Ishikawa (cell line): Measurements from ENCODE around the gene ACBD5.

Source experiments
- CEBPB ChIP-seq: IDR thresholded peaks from 2 replicates; pipeline ENCODE4 v1.6.1; 2012
- CREB1 ChIP-seq: IDR thresholded peaks from 2 replicates; pipeline ENCODE4 v1.6.1; 2012; ENCODE audit warnings: low read depth
- EGR1 ChIP-seq: IDR thresholded peaks from 2 replicates; pipeline ENCODE4 v1.6.1; 2012
- EP300 ChIP-seq: IDR thresholded peaks from 2 replicates; pipeline ENCODE4 v1.6.1; 2012; ENCODE audit warnings: borderline replicate concordance
- FOXM1 ChIP-seq: IDR thresholded peaks from 2 replicates; pipeline ENCODE4 v1.6.1; 2012; ENCODE audit warnings: low read depth, borderline replicate concordance
- MAX ChIP-seq: IDR thresholded peaks from 2 replicates; pipeline ENCODE4 v1.6.1; 2012
- NFIC ChIP-seq: IDR thresholded peaks from 2 replicates; pipeline ENCODE4 v1.6.1; 2012
- RAD21 ChIP-seq: IDR thresholded peaks from 2 replicates; pipeline ENCODE4 v1.6.1; 2012; ENCODE audit warnings: low read depth
- REST ChIP-seq: IDR thresholded peaks from 2 replicates; pipeline ENCODE4 v1.6.1; 2012; ENCODE audit warnings: low read depth, mild to moderate bottlenecking
- TAF1 ChIP-seq: IDR thresholded peaks from 2 replicates; pipeline ENCODE4 v1.6.1; 2012; ENCODE audit warnings: low read depth, mild to moderate bottlenecking
- TCF12 ChIP-seq: IDR thresholded peaks from 2 replicates; pipeline ENCODE4 v1.6.1; 2012; ENCODE audit warnings: low read depth
- TEAD4 ChIP-seq: IDR thresholded peaks from 2 replicates; pipeline ENCODE4 v1.6.1; 2012
- USF1 ChIP-seq: IDR thresholded peaks from 2 replicates; pipeline ENCODE4 v1.6.1; 2012
- YY1 ChIP-seq: IDR thresholded peaks from 2 replicates; pipeline ENCODE4 v1.6.1; 2012; ENCODE audit warnings: low read depth
- ZBTB7A ChIP-seq: IDR thresholded peaks from 2 replicates; pipeline ENCODE4 v1.6.1; 2012; ENCODE audit warnings: low read depth

The ACBD5 gene

GRCh38 chr10:27240212-27241009 lies at the start of gene ACBD5:
Gene ACBD5 (minus strand): TSS chr10:27240797. CDS start chr10:27240688, 109 bp downstream.
- TF ChIP-seq YY1 (peak; percentile 83), EGR1 (no peak), RAD21 (no peak), EP300 (no peak), REST (no peak), USF1 (0 out of 2 replicates have a peak, but pooled peaks have one; percentile 37), TEAD4 (0 out of 2 replicates have a peak, but pooled peaks have one; percentile 28), CEBPB (no peak), TCF12 (peak; percentile 7; the same call in 1 of the 2 replicates), FOXM1 (no peak), TAF1 (peak; percentile 70), CREB1 (no peak), ZBTB7A (0 out of 2 replicates have a peak, but pooled peaks have one; percentile 27), MAX (peak; percentile 91), NFIC (peak; percentile 86)

- TF ChIP-seq RAD21: peak; percentile 43
- no peak for TF ChIP-seq TEAD4
These were observed 44.5 kb upstream of the ACBD5 start for GRCh38 chr10:27285093-27285492.

- TF ChIP-seq CEBPB: no peak
- no peak for TF ChIP-seq EGR1
- TF ChIP-seq USF1: no peak
- no peak for TF ChIP-seq TCF12
- TF ChIP-seq TEAD4: no peak
- TF ChIP-seq CREB1: no peak
- no peak for TF ChIP-seq RAD21
These were observed 36.0 kb upstream of the ACBD5 start for GRCh38 chr10:27276581-27276980.

- TF ChIP-seq NFIC: no peak
- TF ChIP-seq ZBTB7A: no peak
- TF ChIP-seq REST: no peak
- no peak for TF ChIP-seq RAD21
- TF ChIP-seq EP300: no peak
- TF ChIP-seq MAX: no peak
- TF ChIP-seq FOXM1: no peak
- TF ChIP-seq TEAD4: no peak
- no peak for TF ChIP-seq TAF1
- no peak for TF ChIP-seq TCF12
- no peak for TF ChIP-seq CREB1
- no peak for TF ChIP-seq CEBPB
- no peak for TF ChIP-seq EGR1
- no peak for TF ChIP-seq YY1
- no peak for TF ChIP-seq USF1
These were observed 18.5 kb upstream of the ACBD5 start for GRCh38 chr10:27258838-27259812.

- TF ChIP-seq FOXM1: no peak
- no peak for TF ChIP-seq RAD21
- TF ChIP-seq USF1: no peak
- no peak for TF ChIP-seq ZBTB7A
- TF ChIP-seq YY1: no peak
- no peak for TF ChIP-seq TAF1
These were observed 17.9 kb upstream of the ACBD5 start for GRCh38 chr10:27258492-27258837.
